HUDEP-2 (cell line): Measurements from ENCODE around the gene NKX6-2.
"Not testable (repeated sequence)": the region's sequence is repeated elsewhere in the genome, so short reads cannot be mapped to it uniquely, and the experiment has no call there.

Experiments used
- DNase-seq, 76 experiments: peaks; one replicate each; lab custom pipeline; 2025; ENCODE audit not compliant: unreplicated experiment in 76 of 76; lab: John Stamatoyannopoulos, UW

NKX6-2 gene

DNA sequence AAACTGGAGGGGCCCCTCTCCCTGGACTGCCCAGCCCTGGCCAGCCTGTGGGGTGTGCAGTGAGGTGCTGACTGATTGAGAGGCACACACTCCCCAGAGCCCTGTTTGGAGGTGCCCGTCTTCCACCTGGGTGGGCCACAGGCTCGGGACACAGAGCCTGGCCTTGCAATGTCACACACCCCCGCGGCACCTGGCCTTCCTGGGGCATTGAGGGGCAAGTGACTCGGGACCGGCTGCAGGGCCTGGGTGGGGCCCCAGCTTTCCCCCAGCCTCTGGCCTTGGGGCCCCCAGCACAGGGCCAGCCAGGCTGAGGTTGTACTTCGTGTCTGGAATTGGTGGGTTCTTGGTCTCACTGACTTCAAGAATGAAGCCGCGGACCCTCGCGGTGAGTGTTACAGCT, 13.9 kb upstream of the NKX6-2 start:
- no peak for DNase-seq

DNA sequence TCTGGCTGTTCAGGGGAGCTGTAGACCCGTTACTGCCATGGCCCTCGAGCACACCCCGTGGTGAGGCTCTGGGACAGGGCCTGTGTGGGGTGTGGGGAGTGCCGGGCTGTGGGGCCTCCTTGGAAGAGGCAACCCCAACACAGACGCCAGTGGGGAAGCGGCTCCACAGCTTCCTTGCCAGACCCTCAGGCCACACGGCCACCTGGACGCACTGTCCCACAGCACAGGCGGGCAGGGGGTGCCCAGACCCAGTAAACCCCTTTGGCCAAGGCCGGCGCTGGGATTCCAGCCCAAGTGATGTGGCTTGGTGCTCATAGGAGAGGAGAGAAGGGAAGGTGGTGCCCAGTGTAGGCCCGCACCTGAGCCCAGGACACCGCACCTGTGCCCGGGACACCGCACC, 12.9 kb upstream of the NKX6-2 start:
- no peak for DNase-seq

DNA sequence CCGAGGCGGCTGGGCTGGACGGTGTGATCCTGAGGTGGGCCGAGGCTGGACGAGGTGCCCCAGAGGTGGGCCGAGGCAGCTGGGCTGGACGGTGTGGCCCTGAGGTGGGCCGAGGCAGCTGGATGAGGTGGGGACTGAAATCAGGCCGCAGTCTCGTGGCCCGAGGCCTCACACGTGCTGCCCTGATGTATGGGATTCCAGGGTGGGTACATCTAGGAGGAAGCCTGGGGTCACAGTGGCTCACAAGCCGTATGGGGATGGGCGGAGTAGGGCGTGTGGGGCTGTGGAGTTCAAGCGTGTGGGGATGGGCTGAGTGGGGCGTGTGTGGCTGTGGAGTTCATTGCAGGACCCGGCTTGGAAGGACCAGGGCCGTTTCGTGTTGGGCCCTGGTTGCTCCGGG, 12.5 kb upstream of the NKX6-2 start:
- no peak for DNase-seq

DNA sequence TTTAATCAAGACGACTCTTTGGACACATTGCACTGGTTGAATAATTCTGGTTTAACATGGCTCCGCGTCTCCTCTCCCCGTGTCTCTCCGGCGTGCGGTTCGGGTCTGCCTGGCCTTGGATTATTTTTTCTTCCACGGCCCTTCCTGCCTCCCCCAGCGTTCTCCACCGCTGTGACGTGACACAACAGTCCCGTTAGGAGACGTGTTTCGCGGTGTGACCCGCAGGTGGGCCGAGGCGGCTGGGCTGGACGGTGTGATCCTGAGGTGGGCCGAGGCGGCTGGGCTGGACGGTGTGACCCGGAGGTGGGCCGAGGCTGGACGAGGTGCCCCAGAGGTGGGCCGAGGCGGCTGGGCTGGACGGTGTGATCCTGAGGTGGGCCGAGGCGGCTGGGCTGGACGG, 12.0 kb upstream of the NKX6-2 start:
- DNase-seq = not testable (repeated sequence)

DNA sequence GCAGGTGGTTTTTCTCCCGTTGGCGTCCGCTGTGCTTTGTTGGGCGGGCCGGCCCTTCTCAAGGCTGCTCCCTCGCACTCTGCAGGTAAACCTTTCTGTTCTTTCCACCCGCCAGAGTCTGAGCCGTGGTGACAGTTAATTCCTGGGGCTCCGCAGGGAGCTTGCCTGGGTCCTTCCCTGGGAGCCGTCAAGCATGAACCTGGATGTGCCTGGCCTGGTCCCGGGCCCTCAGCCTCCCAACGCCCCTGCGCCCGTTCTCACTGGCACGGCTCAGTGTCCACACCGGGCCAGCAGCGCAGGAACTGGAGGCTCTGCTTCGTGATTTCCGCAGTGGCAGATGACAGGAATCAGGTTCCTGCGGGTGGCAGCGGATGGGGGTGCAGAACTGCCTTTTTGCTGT, 10.9 kb upstream of the NKX6-2 start:
- no peak for DNase-seq

DNA sequence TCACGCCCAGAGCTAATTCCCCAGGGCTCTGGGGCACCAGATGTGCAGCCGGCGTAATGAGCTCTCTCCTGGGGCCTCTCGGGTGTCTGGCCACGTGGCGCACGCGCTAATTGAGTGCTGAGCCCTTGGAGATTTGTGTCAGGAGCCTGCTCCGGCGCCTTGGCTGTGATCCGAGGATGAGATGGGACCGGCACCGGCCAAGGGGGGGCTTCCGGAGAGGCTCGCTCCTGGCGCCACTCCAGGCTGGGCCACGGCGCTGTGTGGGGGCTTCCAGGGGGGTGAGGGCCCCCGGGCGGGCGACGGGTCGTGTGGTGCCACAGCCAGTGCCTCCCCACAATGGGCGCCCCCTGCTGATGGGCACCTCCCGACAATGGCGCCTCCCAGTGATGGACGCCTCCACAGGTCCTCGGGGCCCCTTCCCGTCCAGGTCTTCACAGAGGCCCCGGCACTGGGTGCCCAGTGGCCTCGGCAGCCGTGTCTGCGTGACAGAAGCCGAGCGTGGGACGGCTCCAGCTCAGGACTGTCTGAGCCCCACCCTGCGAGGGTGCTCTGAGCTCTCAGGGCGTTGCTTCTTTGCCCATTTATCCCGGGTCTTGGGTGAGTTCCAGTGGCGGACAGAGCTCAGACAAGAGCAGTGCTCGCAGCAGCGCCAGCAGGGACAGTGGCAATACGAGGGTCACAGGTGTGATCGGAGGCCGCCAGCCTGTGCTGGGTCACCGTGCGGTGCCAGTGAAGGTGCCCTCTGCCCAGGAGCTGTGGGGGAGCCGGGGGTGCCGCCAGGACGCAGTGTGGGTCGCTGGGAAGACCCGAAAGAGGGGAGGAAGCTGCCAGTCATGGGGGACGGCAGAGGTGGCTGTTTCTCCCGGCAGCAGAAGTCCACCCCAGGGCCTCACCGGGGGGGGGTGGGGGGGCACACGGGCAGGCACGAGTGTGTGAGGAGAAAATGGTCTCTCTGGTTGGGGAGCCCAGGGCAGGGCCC, 8.2 kb upstream of the NKX6-2 start:
- DNase-seq = no peak

DNA sequence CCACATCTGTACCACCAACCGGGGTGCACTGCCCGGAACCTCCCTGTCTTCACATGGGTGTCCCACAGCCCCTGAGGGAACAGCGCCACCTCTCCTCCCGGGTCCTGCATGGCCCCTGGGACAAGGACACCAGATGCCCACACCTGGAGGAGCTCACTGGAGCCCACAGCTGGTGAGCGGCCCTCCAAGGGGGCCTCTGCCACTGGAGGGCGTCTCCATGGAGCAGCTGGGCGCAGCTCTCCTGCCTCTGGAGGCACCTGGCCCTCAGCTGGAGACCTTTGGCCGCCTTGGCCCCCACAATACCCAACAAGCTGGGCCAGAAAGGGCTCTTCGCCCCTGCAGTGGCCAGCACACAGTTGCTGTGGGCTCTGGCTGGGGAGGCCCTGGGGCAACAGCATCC, 7.3 kb upstream of the NKX6-2 start:
- no peak for DNase-seq

DNA sequence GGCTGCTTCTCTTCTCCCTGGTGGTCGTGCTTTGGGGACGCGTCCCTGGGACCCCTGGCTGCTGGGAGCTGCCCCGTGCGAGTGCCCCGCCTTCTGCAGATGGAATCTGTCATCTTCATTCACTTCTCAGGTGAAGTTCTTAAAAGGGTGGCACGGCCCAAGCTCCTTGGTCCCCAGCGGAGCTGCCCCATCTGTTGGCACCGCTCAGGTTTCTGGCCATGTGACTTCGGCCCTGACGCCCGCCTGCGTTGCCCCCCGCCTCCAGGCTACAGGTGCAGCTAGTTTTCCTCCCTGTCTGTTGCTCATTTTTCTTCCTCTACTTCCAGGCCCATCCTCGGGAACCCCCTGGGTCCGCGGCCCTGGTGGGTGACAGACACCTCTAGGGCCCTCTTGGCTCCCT, 6.8 kb upstream of the NKX6-2 start:
- no peak for DNase-seq

DNA sequence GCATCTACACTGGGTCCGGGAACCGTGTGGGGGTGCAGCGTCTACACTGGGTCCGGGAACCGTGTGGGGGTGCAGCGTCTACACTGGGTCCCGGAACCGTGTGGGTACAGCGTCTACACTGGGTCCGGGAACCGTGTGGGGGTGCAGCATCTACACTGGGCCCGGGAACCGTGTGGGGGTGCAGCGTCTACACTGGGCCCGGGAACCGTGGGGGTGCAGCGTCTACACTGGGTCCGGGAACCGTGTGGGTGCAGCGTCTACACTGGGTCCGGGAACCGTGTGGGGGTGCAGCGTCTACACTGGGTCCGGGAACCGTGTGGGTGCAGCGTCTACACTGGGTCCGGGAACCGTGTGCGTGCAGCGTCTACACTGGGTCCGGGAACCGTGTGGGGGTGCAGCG, 6.2 kb upstream of the NKX6-2 start:
- DNase-seq = not testable (repeated sequence)

DNA sequence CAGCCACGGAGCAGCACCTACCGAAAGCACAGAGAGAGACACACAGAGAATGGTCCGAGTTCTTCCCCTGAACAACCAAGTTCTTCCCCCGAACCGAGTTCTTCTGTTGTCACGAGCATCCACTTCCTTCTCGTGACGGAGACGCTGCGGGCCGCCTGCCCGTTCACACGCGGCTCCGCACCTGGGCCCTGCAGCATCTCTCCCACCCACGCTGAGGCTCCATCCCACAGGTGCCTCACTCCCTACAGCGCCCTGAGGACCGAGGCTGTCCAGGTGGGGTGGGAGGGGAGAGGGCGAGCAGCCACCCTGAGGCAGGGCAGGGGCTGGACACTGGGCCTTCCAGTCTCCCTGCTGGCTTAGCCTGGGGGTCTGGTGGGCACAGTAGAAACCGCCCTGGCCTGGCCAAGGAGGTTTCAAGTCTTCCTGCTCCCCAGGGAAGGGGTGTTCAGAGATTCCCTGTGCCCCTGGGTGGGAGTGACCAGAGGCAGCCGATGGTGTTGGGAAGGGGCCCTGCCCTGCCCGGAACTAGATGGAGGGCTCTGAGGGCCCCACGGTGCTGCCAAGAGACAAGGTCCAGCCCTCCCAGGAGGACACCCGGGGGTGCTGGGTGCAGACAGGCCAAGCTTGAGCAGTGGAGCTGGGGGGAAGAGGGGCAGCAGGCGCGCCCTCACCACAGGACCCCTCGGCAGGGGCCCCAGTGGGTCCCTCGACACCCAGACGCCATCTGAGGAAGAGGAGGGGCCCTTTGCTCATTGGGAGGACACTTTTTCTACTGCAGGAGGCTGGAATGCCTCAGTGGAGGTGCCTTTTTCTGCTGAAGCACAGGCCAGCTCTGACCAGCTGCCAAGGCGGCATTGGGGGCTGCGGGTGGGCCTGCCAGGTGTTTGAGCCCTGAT, 5.2 kb upstream of the NKX6-2 start:
- no peak for DNase-seq

DNA sequence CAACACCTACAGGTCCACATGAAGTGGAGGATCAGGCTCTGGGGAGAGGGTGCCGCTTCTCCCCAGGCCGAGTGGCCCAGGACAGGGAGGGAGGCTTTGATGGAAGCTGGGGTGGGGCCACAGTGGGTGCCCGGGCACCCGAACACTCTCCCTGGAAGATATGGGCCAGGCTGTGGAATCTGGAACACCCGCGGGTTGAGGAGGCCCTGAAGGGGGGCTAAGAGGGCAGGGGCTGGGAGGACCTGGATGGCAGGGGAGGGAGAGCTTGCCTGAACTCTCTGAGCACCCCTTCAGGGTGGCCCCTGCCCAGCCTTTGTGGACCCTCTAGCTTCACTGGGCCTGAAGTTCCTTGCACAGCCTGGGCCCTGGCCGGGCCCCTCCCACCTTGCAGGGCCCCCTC, 4.5 kb upstream of the NKX6-2 start:
- DNase-seq = no peak

DNA sequence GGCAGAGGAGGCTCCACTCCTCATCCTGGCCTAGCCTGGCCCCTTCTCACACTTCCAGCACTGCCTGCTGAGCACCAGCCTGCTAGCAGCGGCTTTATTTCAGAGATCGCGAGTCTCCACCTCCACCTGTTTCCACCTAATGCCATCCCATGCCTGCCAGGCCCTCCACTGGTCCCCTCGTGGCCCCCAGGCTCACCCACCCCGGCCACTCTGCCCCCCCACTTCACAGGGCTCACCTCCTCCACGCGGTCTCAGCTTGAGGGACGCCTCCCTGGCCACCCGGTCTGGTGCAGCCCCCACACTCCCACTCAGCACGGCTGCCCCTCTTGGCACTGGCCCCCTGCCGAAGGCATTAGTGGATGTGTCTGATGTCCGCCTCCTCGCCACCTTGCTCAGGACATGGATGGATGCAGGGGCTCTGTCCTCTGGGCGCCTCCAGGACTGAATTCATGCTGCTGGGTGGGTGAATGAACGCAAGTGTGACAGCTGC, 3.8 kb upstream of the NKX6-2 start:
- no peak for DNase-seq

DNA sequence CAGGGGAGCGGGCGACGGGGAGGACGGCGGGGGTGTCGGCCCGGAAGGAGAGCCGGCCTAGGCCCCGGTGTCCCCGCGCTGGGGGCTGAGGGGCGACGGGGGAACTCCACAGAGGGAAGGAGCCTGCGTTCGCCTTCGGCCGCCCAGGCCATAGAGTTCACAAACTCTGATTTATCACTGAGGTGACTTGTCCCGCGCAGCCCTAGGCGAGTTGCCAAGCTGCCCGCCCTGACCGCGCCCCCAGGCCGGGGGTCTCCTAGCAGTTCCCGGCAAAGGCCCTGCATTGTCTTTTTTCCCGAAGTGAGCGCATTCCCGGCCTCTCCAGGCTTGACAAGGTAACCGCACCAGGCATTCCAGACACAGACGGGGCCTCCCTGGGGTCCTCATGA, 2.9 kb upstream of the NKX6-2 start:
- no peak for DNase-seq

DNA sequence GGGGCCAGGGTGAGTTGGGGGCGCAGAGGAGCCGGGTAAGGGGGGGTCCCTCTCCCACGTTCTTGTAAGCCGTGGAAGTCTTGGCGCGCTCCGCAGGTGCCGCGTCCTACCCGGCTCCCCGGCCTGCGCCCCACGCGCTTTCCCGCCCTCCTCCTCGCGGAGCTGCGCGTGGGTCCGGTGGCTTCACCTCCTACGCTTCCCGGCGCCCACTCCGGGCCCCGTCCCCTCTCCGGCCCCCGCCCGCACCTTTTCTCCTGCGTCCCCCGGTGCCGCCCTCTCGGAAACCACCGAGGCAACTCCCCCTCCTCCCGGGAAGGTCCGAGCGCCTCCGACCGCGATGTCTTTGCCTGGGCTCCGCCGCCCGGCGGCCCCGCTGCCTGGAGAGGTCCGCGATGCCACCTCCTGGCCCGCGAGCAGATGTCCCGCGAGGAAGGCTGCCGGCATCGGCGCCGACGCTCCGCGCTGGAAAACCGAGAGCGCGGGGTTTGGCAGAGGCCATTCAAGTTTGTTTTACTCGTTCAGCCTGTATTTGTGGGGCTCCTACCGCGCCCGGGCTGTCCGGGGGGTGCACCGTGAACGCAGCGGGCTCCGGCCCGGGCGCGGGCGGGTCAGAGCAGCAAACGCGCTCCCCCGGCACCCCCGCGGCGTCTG, 2.4 kb upstream of the NKX6-2 start:
- DNase-seq = no peak

DNA sequence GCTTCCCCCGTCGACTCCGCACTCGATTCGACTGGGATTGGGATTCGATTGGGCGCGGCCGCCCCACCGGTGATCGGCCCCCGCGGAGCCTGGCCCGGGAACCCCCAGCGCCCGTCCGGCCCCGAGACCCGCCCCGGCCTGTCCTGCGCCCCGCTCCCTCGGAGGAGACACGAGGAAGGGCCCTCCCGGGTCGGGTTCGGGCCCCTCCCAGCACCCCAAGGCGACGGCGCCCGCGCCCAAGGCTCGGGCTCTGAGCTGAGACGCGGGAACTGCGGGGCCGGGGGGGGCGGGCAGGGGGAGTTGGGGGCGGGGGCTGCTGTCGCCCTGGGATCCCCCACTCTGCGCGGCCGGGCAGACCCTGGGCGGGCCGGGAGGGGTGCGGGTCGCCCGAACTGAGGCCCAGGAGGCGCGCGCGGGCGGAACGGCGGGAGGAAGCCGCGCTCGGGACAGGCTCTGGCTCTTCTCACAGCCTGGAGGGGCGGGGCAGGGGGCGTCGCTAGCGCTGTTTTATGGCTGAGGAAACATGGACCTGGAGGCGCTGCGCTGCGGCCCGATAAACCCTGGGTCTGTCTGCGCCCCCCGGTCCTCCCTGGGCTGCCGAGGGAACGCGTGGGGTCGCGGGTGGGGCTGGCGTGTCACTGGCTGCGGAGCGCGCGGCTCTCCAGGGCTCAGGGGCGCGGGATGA, 1.7 kb upstream of the NKX6-2 start:
- no peak for DNase-seq

DNA sequence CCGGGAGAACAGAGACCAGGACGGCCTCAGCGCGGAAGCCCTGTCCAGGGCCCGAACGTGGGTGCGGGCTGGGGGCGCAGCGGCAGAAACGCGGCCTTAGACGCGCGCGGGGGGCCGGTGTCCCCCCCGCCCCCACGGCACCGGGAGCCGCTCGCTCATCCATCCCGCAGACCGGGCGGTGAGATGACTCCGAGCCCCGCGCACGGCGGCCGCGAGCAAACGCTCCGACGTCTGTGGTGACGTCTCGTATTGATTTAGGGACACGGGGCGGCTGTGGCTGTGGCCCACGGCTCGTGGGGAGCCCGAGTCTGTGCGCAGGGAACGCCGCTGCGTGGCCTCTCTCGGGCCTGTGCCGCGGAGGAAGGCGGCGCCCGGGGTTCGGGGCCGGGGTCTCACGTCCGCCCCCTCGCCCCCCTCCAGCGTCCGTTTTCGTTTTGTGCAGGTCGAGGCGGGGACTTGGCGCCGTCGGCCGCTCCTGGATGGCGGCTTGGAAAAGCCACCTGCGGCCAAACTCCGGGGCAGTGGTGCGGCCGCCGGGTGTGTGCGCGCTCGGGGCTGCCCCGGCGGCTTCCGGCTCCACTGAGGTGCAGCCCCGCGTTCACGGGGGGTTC, 1.0 kb upstream of the NKX6-2 start:
- no peak for DNase-seq

DNA sequence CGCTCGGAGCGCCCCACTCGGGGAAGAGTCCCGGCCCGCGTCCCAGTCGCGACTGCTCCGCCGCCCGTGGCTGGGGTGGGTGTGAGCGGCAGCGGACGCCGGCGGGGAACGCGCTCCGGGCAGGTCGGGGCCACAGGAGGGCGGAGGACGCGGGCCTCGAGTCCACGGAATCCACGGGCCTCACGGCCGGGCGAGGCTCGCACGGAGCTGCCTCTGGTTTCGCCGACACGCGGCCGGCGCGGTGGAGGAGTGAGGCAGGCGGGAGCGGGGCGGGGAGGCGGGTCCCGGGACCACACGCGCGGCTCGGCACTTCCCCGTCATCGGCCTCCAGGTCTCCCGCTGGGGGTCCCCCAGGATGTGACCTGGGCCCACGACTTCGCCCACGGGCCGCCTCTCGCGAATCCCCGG, 533 bp upstream of the NKX6-2 start:
- no peak for DNase-seq

DNA sequence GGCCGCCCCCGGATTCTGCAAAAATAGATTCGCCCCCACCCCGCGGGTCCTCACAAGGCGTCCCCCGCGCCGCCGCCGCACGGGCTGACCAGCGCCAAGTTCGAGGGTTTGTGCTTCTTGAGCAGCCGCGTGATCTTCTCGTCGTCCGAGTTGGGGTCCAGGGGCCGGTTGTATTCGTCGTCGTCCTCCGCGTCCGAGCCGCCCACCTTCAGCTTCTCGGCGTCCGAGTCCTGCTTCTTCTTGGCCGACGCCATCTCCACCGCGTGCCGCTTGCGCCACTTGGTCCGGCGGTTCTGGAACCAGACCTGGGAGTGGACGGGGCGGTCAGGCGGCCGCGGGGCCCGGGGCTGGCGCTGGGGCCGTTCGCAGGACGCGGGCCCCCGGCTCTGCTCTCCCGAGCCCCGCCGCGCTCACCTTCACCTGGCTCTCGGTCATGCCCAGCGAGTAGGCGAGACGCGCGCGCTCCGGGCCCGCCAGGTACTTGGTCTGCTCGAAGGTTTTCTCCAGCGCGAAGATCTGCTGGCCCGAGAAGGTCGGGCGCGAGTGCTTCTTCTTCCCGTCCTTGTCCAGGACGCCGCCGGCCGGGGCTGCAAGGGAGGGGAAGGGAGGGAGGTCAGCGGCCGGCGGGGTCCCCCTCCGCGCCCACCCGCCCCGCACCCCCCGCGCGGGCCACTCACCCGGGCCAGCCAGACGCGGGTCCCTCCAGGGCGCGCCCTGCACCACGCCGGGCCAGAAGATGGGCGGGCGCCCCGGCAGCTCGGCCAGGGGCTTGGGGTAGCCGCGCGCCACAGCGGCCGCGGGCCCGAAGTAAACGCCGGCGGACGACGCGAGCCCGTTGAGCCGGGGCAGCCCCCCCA, 853 bp downstream of the NKX6-2 start:
- DNase-seq = no peak
